ENCODE results near the gene KCTD16. TPM values are rescaled to one million over a fixed set of nuclear protein-coding genes. Genes with fewer than 3 reads are reported as not detected.

The KCTD16 gene
- total and polyA plus RNA-seq, 11 donors = 0.02 to 0.32 (median 0.12) TPM; not detected in 3

- TF ChIP-seq CTCF (IDR thresholded peaks at IDR 0.05) (no peak), POLR2A (IDR thresholded peaks at IDR 0.05) (no peak)
- ATAC-seq = no peak
- H3K4me1 ChIP-seq = no peaks in the 10 kb centered on the region
- no peaks in the 10 kb centered on the region for H3K36me3 ChIP-seq
- no peak for DNase-seq
- intact Hi-C loops (cut with DNase I) = no loop called here
- WGBS, 4 donors = 83 to 88% (median 85%) methylated on average over 2 of the region's 2 CpGs
- no peak overlapping the region for H3K4me3 ChIP-seq
- no peak overlapping the region for H3K27ac ChIP-seq
- H3K9me3 ChIP-seq = peaks cover 0 to 23% (median 6%) of the 10 kb centered on the region in 12 donors
- H3K27me3 ChIP-seq = no peaks in the 10 kb centered on the region
Observed at GRCh38 chr5:144273232-144274027, 102.8 kb downstream of the KCTD16 start.

- WGBS, 4 donors = 74 to 83% (median 75%) methylated on average over 5 of the region's 5 CpGs
- Histone ChIP-seq H3K9me3 (peaks cover 0 to 13% (median 6%) of the 10 kb centered on the region in 12 donors), H3K27me3 (no peaks in the 10 kb centered on the region), H3K36me3 (no peaks in the 10 kb centered on the region), H3K4me3 (no peak overlapping the region), H3K27ac (no peak overlapping the region), H3K4me1 (no peaks in the 10 kb centered on the region)
- ATAC-seq (no peak), DNase-seq (no peak)
- intact Hi-C loops (cut with DNase I) = no loop called here
- TF ChIP-seq POLR2A (IDR thresholded peaks at IDR 0.05) (no peak), CTCF (IDR thresholded peaks at IDR 0.05) (no peak)
Observed at GRCh38 chr5:144275329-144275728, 104.7 kb downstream of the KCTD16 start.

GRCh38 chr5:144276034-144276822 is 105.6 kb downstream of the KCTD16 start:
- Histone ChIP-seq H3K9me3 (peaks cover 0 to 13% (median 6%) of the 10 kb centered on the region in 12 donors), H3K4me1 (no peaks in the 10 kb centered on the region), H3K4me3 (no peak overlapping the region), H3K27ac (no peak overlapping the region), H3K27me3 (no peaks in the 10 kb centered on the region), H3K36me3 (no peaks in the 10 kb centered on the region)
- no peak for TF ChIP-seq CTCF (IDR thresholded peaks at IDR 0.05)
- no peak for TF ChIP-seq POLR2A (IDR thresholded peaks at IDR 0.05)
- DNase-seq (no peak), ATAC-seq (no peak)
- 73 to 83% (median 80%) methylated on average over 5 of the region's 5 CpGs for WGBS, 4 donors
- intact Hi-C loops (cut with DNase I) = no loop called here

GRCh38 chr5:144281784-144282183 is 111.1 kb downstream of the KCTD16 start:
- H3K27ac ChIP-seq = no peak overlapping the region
- no peaks in the 10 kb centered on the region for H3K9me3 ChIP-seq
- 71 to 80% (median 77%) methylated on average over 1 of the region's 1 CpG for WGBS, 4 donors
- no peaks in the 10 kb centered on the region for H3K4me1 ChIP-seq
- ATAC-seq (no peak), DNase-seq (no peak)
- TF ChIP-seq POLR2A (IDR thresholded peaks at IDR 0.05) = no peak
- TF ChIP-seq CTCF (IDR thresholded peaks at IDR 0.05) = no peak
- H3K4me3 ChIP-seq = no peak overlapping the region
- intact Hi-C loops (cut with DNase I) = no loop called here
- H3K36me3 ChIP-seq = no peaks in the 10 kb centered on the region
- no peaks in the 10 kb centered on the region for H3K27me3 ChIP-seq

Data from heart left ventricle (tissue), 16 donors.